Right ventricle myocardium superior (tissue), 1 donor: ENCODE results near the gene CD79A. TPM values are rescaled to one million over a fixed set of nuclear protein-coding genes. Genes with fewer than 3 reads are reported as not detected.
A peak's percentile ranks its signal among the peaks of the same experiment; 100 is the strongest.
"Not testable (repeated sequence)": the region's sequence is repeated elsewhere in the genome, so short reads cannot be mapped to it uniquely, and the experiment has no call there.

ENCODE experiments used
- ATAC-seq: fragments of 200-7000 bp; cut with Tn5 transposase; one replicate; pipeline ENCODE4 v1.9.1; 2020; ENCODE audit warnings: mild to moderate bottlenecking; ENCODE audit not compliant: poor library complexity
- DNase-seq: peaks from one replicate; pipeline ENCODE4 v3.0.0-alpha.2; 2020
- intact Hi-C: fragments of 100-400 bp; cut with DNase I; formaldehyde crosslinking; loops from one replicate; pipeline ENCODE4 v1.11.2; 2022
- total RNA-seq: library from RNA; stranded (reverse); fragmentation: NEBNext Ultra II Directional; extraction: Animal tissue kit (Norgen Biotek cat#: 25700); gene quantifications from one replicate; pipeline ENCODE4 v1.2.1, GENCODE V29; 2021
- donor health status: DM: no; HTN: yes; CAD: no; lungs with severe emphysema.

CD79A gene
- total RNA-seq, 1 donor from 2014 or later, result not detected

DNA sequence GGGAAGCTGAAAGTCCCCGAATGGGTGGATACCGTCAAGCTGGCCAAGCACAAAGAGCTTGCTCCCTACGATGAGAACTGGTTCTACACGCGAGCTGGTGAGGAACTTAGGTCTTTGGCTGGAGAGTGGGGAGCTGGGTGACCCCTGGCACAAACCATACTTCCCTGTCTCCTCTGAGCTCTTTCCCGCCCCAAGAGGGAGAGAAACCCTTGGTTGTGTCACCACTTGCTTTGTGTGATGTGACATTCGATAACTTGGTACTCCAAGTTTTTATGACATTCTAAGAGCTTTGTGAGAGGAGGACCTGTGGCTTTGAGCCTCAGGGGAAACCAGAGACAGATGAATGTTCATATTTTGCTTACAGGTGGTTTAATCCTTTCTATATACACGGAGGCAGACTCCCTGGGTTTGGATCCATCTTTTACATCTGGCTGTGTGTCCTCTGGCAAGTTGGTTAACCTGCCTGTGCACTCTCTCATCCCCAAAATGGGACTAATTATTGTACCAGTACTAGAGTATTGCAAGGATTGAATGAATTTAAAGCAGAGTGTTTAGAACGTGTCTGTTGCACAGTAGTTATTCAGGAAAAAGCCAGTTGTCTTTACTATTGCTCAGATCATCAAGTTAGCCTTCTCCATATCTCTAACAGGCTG, 15.8 kb upstream of the CD79A start:
- peak; percentile 21 for DNase-seq
- no peak for ATAC-seq
- intact Hi-C loops, result no loop called here

DNA sequence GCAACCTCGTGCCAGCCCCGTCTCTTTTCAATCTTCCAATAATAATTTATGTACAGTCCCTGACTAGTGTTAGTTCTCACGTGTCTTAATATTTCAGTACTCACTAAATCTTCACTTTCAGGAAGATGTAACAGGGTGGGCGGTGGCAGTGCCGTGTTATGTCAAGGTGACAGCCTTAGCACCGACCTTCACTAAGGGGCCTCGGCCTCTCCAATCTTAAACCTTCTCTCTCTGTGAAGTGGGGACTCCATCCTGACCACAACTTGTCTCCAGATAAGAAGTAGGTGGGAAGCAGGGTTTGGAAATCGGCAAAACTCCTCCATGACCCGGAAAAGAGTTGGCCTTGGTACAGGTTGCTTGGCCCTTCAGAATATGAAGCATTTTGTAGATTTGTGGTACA, 15.2 kb upstream of the CD79A start:
- no peak for ATAC-seq
- peak; percentile 22 for DNase-seq
- intact Hi-C loops, result no loop called here

DNA sequence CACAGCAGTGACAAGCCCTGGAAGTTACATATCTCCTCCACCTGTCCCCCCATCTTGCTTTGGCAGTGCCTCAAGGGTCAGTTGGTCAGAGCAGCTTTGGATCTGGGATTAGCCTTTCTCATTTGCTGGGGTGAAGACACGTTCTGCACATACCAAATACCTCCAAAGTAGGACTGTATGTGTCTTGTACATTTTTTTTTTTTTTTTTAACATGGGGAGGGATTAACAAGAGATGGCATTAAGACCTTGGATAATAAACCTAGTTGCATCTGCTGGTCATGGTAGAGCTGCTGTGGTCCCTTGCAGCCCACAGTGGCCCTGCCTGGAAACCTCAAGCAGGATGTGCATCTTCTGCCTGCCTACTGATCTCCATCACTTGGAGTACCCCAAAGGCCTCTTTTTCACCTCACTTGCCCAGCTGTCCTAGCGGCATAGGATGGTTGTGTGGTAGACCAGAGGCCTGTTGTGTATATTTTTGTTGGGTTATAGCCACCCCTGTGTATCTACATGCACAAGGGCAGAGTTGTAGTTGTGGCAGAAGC, 14.6 kb upstream of the CD79A start:
- intact Hi-C loops, result no loop called here
- ATAC-seq, result no peak
- peak; percentile 13 for DNase-seq

DNA sequence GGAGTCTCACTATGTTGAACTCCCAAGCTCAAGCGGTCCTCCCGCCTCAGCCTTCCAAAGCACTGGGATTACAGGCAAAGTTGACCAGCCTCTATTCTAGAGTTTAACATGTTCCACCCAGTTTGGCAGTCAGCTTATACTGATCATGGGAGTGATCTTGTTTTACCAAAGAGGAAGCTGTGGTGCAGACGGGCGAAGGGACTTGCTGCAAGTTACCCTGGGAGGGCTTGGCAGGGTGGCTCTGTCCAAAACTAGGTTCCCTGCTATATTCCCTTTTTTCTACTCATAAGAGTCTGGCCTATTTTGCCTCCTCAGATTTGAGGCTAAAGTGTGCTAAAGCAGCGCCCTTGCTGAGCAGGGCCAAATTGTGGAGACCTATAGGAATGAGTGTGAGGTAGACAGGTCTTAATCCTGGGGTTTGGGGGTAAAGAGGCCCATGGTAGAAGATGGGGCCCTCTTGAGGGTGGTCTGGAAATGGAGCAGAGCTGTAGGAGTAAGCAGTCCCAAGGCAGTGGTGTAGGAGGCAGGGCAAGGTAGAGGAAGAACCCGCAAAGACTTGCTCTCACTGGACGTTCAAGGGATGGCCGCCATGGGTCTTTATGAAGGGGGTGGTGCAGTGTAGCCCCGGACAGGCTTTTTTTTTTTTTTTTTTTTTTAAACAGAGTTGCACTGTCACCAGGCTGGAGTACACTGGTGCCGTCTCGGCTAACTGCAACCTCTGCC, 13.7 kb upstream of the CD79A start:
- DNase-seq (peak; percentile 45), ATAC-seq (no peak)
- intact Hi-C loops, result no loop called here

DNA sequence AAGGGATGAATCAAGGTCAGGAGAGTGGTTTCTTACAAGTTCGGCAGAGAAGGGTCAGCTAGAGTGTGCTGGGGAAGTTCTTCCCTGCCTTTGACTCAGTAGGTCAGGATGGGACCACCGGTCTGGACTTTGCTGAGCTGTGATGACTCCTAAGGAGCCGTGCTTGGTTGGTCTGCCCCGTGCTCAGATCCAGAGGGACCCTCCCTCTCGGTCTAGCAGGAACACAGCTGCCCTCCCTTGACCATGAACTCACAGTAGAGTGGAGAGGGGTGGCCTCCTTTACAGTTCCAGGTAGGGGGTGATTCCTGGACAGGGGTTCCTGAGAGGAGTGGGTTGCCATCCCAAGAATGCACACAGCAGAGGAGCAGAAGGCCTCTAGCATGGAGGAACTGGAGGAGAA, 12.7 kb upstream of the CD79A start:
- DNase-seq, result peak; percentile 6
- ATAC-seq, result no peak
- intact Hi-C loops, result no loop called here

DNA sequence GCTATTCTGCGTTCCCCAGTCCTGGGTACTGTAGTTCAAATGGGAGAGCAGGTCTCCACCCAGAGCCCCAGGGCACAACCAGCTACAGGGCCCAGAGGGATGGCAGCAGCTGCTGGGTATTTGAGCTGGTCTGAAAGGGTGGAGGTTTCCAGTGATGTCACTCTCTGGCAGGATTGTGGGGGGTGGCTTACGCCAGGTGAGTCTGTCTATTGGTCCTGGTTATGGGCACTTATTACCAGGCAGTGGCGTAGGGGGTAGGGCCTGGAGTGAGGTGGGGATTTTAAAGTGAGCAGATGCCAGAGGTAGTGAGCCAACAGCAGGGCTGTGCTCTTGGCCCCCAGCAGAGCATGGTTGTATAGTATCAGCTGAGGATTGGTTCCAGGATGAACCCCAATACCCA, 10.8 kb upstream of the CD79A start:
- ATAC-seq (no peak), DNase-seq (peak; percentile 22)
- intact Hi-C loops, result no loop called here

DNA sequence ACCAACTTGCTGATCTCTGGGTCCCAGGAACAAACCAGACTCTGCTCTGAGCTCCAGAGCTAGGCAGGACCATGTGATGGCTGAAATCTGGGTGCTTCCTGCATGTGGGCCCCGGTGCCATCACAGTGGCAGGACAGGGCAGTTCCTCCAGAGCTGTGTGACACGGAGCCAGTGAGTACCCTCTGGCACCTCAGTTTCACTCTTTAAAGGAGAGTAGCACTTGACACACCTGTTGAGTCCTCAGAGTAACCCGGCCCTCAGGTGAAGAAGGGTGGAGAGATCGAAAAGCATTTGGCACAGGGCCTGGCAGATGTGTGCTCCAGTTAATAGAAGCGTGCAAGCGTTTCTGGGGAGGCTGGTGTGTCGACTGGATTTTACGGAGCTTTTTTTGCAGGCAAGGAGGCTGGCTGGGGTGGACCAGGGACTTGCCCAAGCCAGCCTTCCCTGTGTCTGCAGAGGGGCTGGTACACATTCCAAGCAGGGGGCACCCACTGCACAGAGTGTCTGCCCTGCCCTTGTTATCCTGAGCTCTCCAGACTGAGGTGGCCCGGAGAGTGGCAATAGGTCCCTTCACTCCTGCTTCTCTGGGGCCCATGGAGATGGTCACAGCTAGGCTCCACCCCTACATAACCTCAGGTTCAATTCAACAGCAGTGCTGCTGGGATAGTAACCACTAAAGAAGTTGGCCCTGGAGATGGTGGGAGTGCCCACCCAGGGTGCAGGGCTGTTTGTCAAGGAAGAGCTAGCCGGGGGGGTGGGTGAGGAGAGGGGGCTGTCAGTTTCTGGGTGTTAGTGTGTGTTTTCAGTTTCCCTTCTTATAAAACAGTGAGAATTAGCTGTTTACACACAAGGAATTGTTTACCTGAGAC, 8.7 kb upstream of the CD79A start:
- DNase-seq (peak; percentile 17), ATAC-seq (no peak)
- intact Hi-C loops, result no loop called here

DNA sequence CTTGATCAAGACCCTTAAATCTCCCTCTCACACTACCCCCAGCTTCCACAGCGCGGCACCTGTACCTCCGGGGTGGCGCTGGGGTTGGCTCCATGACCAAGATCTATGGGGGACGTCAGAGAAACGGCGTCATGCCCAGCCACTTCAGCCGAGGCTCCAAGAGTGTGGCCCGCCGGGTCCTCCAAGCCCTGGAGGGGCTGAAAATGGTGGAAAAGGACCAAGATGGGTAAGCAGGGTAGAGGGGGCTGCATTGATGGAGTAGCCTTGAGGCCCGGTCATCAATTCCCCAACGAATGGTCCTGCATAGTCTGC, 8.1 kb upstream of the CD79A start:
- DNase-seq (no peak), ATAC-seq (no peak)
- intact Hi-C loops, result no loop called here

DNA sequence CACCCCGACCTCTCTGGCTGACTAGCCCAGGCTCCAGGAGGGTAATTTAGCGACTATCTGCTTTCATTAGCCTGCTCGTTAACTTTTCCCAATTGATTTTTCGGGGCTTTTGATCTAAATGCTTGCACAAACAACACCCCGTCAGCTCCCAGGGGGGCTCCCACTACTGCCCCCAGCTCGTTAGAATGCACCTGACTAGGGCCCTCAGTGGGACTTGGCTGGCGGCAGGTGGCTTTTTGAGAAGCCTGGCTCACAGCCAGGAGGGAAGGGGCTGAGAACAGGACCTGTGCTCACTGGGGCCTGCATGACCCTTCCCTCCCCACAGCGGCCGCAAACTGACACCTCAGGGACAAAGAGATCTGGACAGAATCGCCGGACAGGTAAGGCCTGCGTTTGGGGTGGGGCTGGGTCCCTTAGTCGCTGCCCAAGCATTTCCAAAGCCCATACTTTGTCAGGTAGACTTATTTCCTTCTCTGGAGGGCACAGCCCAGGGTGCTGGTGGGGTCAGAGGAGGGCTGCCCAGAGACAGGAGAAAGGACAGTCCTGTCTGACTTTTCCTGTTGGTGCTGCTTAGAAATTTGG, 7.6 kb upstream of the CD79A start:
- no peak for ATAC-seq
- intact Hi-C loops, result no loop called here
- DNase-seq, result peak; percentile 40

DNA sequence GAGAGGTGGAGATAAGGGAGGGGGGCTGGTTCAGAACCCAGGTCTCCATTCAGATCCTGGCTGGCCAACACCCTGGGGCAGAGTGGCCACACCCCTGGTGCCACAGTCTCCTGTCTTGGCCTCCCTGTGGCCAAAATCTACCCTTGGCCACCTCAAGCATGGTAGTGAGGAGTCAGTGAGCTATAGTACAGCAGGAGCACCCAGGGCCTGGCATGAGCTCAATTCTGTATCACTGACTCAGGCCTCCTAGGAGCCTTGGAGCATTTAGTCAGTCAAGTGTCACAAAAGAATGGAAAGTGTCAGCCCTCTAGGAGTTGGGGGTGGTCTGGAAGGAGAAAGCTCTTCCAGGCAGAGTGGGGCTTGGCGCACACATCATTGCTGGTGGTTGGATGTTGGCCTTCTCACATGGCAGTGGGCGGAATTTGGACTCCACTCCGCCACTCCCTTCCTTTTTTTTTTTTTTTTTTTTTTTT, 6.6 kb upstream of the CD79A start:
- ATAC-seq, result no peak
- peak; percentile 35 for DNase-seq
- intact Hi-C loops, result loop anchor here (5.0 kb wide), 1 partner anchor 82 kb away; no protein-coding TSS in a partner anchor

DNA sequence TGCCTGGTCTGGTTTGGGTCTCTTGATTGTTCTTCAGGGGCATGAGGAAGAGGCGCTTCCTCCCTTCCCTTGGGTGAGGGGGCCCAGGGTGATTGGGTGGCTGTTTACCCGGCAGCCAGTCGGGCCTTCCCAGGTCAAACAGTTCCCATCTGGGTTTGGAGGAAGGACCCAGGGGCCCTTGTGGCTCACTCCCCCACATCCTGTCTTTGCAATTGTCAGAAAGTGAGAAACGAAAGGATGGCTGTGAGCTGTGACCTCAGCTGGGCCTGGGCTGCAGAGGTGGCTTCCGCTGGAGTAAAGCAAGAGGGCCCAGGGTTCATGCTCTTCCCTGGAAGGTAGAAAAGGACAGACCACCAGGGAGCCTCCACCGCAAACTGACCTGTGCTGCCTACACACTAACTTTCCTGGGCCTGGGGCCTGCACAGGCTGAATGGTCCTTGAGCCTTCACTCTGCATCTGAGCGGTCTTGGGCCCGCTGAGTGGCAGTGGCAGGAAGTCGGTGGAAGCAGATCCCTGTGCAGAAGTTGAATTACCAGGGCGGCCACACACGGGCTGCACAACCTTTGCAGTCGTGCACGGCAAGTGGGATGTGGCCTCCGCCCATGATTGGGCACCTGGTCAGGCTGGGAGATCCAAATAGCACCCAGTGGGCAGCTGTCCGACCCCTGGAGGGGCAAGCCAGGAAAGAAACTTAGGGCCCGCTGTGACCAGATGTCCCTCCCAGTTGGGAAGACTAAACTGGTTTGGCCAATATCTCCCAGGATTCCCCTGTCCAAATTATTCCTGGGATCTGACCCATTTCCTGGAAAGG, 5.3 kb upstream of the CD79A start:
- intact Hi-C loops, result loop anchor here (5.0 kb wide), 1 partner anchor 81 kb away; no protein-coding TSS in a partner anchor
- peak; percentile 42 for DNase-seq
- ATAC-seq, result peak; percentile 13

DNA sequence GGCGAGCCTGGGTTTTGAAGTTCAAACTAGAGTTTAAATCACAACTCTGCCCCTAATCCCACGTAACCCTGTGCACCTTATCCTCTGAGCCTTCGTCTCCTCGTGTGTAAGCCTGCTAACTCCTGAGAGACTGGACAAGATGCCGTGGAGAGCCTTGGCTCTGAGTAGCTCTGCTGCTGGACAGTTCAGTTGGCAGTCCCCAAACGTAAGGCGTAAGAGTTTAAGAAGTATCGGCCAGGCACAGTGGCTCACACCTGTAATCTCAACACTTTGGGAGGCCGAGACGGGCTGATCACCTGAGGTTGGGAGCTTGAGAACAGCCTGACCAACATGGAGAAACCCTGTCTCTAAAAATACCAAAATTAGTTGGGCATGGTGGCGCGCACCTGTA, 4.7 kb upstream of the CD79A start:
- DNase-seq (no peak), ATAC-seq (no peak)
- intact Hi-C loops, result loop anchor here (5.0 kb wide), 1 partner anchor 80 kb away; no protein-coding TSS in a partner anchor

DNA sequence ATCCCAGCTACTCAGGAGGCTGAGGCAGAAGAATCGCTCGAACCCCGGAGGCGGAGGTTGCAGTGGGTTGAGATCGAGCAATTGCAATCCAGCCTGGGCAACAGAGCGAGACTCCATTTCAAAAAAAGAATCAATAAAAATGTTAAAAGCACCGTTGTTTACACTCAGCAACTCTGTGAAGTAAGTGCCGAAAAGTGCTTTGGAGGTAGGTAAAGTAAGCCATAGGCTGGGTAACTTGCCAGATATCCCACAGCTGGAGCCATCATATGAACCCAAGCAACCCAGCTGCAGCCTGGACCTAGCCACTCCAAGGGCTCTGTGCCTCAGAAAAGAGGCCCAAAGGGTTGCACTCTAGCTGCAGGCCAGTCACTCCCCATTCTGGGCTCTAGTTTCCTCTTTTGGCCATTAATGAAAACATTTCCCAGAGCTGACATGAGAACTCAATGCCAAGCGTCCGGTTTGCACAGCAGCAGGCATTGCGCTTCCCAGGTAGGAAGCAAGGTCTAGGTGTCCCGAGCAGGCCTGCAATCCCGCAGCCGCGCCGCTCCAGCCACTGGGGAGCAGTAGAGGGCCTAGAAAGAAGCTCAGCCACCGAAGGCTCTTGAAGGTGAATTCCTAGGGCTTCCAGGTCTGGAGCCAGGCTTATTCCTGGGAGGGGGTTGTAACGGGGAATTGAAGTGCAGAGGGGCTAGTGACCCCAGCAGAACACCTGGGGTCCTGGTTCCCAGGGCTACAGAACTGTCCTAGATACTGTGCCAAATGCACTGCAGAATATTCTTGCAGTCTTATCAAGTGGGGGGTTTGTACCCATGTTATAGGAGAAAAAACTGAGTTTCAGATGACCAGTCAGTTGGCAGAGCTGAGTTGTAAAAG, 4.1 kb upstream of the CD79A start:
- intact Hi-C loops, result loop anchor here (5.0 kb wide), 1 partner anchor 79 kb away; no protein-coding TSS in a partner anchor
- peak; percentile 74 for ATAC-seq
- DNase-seq, result peak; percentile 82

DNA sequence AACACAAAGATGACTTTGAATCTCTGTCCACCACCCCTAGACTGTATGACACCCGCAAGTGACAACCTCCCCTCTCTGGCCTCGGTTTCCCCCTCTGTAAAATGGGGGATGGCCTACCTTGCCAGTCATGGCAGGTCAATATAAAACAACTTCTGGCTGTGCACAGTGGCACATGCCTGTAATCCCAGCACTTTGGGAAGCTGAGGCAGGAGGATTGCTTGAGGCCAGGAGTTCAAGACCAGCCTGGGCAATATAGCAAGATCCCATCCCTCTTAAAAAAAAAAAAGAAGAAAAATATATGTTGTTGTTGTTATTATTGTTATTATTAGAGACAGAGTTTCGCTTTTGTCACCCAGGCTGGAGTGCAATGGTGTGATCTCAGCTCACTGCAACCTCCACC, 1.1 kb upstream of the CD79A start:
- ATAC-seq, DNase-seq, intact Hi-C loops: not testable (repeated sequence)

DNA sequence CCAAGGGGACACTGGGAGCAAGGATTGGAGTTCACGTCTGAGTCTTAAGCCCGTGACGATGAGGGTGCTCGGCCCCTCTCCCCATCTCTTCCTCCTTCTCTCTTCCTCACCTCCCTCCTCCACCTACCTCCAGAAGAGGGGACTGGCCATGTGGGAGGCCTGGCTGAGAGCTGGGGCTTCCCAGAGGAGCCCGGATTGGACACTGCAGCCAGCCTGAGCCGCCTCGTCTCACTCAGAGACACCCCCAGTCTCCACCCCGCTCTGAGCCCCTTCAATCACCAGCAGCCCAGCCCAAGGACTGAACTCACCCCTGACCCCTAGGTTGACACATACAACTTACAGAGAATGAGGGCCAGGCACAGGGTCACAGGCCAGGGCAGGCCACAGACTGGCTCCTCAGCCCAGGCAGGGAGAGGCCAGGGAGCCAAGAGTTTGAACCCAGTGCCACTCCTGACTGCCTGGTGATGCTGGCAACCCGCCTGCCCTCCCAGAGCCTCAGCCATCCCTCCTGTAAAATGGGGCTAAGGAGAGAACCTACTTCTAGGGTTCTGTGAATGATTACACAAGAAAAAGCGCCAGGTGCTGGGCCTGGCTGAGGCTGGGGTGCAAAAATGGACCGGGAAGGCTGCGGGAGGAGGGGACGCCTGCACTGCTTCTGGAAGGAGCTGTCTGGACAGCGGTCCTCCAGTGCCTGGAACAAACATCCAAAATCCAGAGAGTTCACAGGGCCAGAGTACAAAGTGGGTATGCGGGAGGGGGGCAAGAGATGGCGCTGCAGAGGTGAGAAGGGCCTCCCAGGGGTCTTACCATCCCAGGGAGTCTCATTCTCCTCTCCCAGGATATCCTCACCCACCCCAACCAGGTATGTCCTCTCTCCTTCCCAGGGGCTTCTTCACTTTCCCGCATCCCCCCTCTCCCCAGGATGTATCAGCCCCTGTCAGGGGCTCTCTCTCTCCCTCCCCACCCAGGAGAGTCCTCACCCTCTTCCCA, 1.1 kb downstream of the CD79A start:
- intact Hi-C loops, result no loop called here
- no peak for DNase-seq

DNA sequence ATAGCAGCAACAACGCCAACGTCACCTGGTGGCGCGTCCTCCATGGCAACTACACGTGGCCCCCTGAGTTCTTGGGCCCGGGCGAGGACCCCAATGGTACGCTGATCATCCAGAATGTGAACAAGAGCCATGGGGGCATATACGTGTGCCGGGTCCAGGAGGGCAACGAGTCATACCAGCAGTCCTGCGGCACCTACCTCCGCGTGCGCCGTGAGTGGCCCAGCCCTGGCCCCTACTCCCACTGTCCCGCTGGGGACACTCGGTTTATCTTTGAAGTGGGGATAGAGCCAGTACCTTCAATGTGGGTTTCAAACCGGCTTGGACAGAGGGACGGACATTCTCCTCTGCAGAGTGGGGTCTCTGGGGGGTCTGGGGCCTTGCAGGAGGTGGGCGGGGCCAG, 2.0 kb downstream of the CD79A start:
- ATAC-seq, result no peak
- no peak for DNase-seq
- intact Hi-C loops, result no loop called here

More for the DNA sequence above, 1.1 kb downstream of the CD79A start:
- ATAC-seq, result no peak
